Tibial artery (tissue), 4 donors: ENCODE measurements around the gene ADIPOQ.
"Not testable (repeated sequence)": the region's sequence is repeated elsewhere in the genome, so short reads cannot be mapped to it uniquely, and the experiment has no call there.

Source experiments
- DNase-seq, 2 donors: peaks; one replicate each; pipeline ENCODE4 v3.0.0-alpha.2; 2019
- H3K27ac ChIP-seq, 2 donors: fragments of 200-600 bp; sonication (generic) in 1 of 2; 1 replicate in 1 of 2; 2 replicates in 1 of 2; pipeline ENCODE4 v1.5.1; 2018 to 2019; ENCODE audit warnings: mild to moderate bottlenecking in 1 of 2
- H3K27me3 ChIP-seq, 2 donors: fragments of 200-600 bp; sonication (generic) in 1 of 2; one replicate each; pipeline versions ENCODE4 v1.5.1 to v1.6.0; 2016 to 2019
- H3K36me3 ChIP-seq, 3 donors: fragments of 200-600 bp; sonication (generic) in 2 of 3; one replicate each; pipeline ENCODE4 v1.5.1; 2016 to 2019; ENCODE audit warnings: mild to moderate bottlenecking in 2 of 3
- H3K4me1 ChIP-seq, 4 donors: fragments of 200-600 bp; sonication (generic) in 2 of 4; 1 replicate in 3 of 4; 2 replicates in 1 of 4; pipeline ENCODE4 v1.5.1; 2016 to 2019
- H3K4me3 ChIP-seq, 2 donors: fragments of 200-600 bp; sonication (generic) in 1 of 2; 1 replicate in 1 of 2; 2 replicates in 1 of 2; pipeline ENCODE4 v1.5.1; 2018 to 2019; ENCODE audit warnings: mild to moderate bottlenecking in 2 of 2
- H3K9me3 ChIP-seq, 3 donors: fragments of 200-600 bp; sonication (generic) in 1 of 3; one replicate each; pipeline ENCODE4 v1.5.1; 2016 to 2019
- CTCF ChIP-seq, 2 experiments: fragments of 200-600 bp in 1 of 2; fragments of 450-650 bp in 1 of 2; IDR thresholded peaks; one replicate each; pipeline ENCODE4 v1.5.1; 2017 to 2019; ENCODE audit warnings: antibody characterized with exemption in 2 of 2, mild to moderate bottlenecking in 1 of 2, moderate library complexity in 1 of 2
- intact Hi-C: fragments of 100-400 bp; cut with DNase I; formaldehyde crosslinking; loops from one replicate; pipeline ENCODE4 v1.15.0; 2023; ENCODE audit warnings: low total_unique reads

Gene ADIPOQ

GRCh38 chr3:186842426-186843038, at the start of gene ADIPOQ:
Gene ADIPOQ (plus strand): TSS chr3:186842710. CDS start chr3:186853059, 10,349 bp downstream.
- Histone ChIP-seq H3K27ac (no peak within 1 kb of the TSS), H3K36me3 (no peaks in the 10 kb centered on the region), H3K27me3 (peaks cover 0 to 5% of the 10 kb centered on the region in 2 donors), H3K4me3 (no peak within 1 kb of the TSS), H3K4me1 (peaks cover 0 to 19% (median 4%) of the 10 kb centered on the region in 4 donors), H3K9me3 (no peaks in the 10 kb centered on the region)
- TF ChIP-seq CTCF (IDR thresholded peaks at IDR 0.05) = no peak
- intact Hi-C loops = no loop called here
- DNase-seq = no peak

GRCh38 chr3:186798239-186798874, 44.2 kb upstream of the ADIPOQ start:
- no peak for TF ChIP-seq CTCF (IDR thresholded peaks at IDR 0.05)
- Histone ChIP-seq H3K27me3 (no peaks in the 10 kb centered on the region), H3K9me3 (no peaks in the 10 kb centered on the region), H3K36me3 (peaks cover 6 to 50% (median 18%) of the 10 kb centered on the region in 3 donors), H3K4me3 (no peak overlapping the region), H3K4me1 (no peaks in the 10 kb centered on the region), H3K27ac (no peak overlapping the region)
- intact Hi-C loops = no loop called here
- DNase-seq = no peak

GRCh38 chr3:186800285-186800684, 42.2 kb upstream of the ADIPOQ start:
- Histone ChIP-seq H3K4me3 (no peak overlapping the region), H3K9me3 (no peaks in the 10 kb centered on the region), H3K36me3 (peaks cover 6 to 46% (median 13%) of the 10 kb centered on the region in 3 donors), H3K27me3 (no peaks in the 10 kb centered on the region), H3K4me1 (peaks cover 0 to 3% (median 3%) of the 10 kb centered on the region in 4 donors), H3K27ac (no peak overlapping the region)
- intact Hi-C loops = no loop called here
- TF ChIP-seq CTCF (IDR thresholded peaks at IDR 0.05) = no peak
- no peak for DNase-seq

- Histone ChIP-seq H3K9me3 (no peaks in the 10 kb centered on the region), H3K27ac (no peak overlapping the region), H3K4me1 (peaks cover 0 to 16% (median 14%) of the 10 kb centered on the region in 4 donors), H3K36me3 (peaks cover 5 to 36% (median 6%) of the 10 kb centered on the region in 3 donors), H3K27me3 (no peaks in the 10 kb centered on the region), H3K4me3 (no peak overlapping the region)
- intact Hi-C loops = no loop called here
- no peak for DNase-seq
- no peak for TF ChIP-seq CTCF (IDR thresholded peaks at IDR 0.05)
Observed at GRCh38 chr3:186802701-186803100, 39.8 kb upstream of the ADIPOQ start.

GRCh38 chr3:186803447-186803846, 39.1 kb upstream of the ADIPOQ start:
- H3K27me3 ChIP-seq, H3K4me3 ChIP-seq, DNase-seq, intact Hi-C loops, H3K27ac ChIP-seq, H3K9me3 ChIP-seq: not testable (repeated sequence)
- Histone ChIP-seq H3K36me3 (peaks cover 5 to 31% (median 6%) of the 10 kb centered on the region in 3 donors), H3K4me1 (peaks cover 0 to 16% (median 14%) of the 10 kb centered on the region in 4 donors)
